Neural crest cell (in vitro differentiated cells): Measurements from ENCODE around the gene GPR82. TPM values are rescaled to one million over a fixed set of nuclear protein-coding genes. Genes with fewer than 3 reads are reported as not detected.
A peak's percentile ranks its signal among the peaks of the same experiment; 100 is the strongest.

ENCODE experiments used
- DNase-seq: peaks from one replicate; pipeline ENCODE4 v3.0.0; 2021; ENCODE audit warnings: low read depth, mixed read lengths, low spot score
- H3K27ac Mint-ChIP-seq: one replicate; pipeline ENCODE4 v1.8.0; 2021; ENCODE audit warnings: mild to moderate bottlenecking, mixed read lengths; ENCODE audit not compliant: unreplicated experiment
- H3K27me3 Mint-ChIP-seq: 2 replicates; pipeline ENCODE4 v1.8.0; 2021; ENCODE audit warnings: low read depth, mild to moderate bottlenecking, mixed read lengths
- H3K36me3 Mint-ChIP-seq: 2 replicates; pipeline ENCODE4 v1.8.0; 2021; ENCODE audit warnings: low read depth, mild to moderate bottlenecking, mixed read lengths
- H3K4me1 Mint-ChIP-seq: 2 replicates; pipeline ENCODE4 v1.8.0; 2021; ENCODE audit warnings: mixed read lengths
- H3K4me3 Mint-ChIP-seq: one replicate; pipeline ENCODE4 v1.8.0; 2021; ENCODE audit warnings: mild to moderate bottlenecking, mixed read lengths
- H3K9me3 Mint-ChIP-seq: 2 replicates; pipeline ENCODE4 v1.8.0; 2021; ENCODE audit warnings: mixed read lengths
- CTCF ChIP-seq: fragments of 200-600 bp; sonication (generic); conservative IDR thresholded peaks from 2 replicates; pipeline ENCODE4 v1.5.0; 2021; ENCODE audit warnings: antibody characterized with exemption, mild to moderate bottlenecking
- total RNA-seq: library from RNA; stranded (reverse); gene quantifications from 2 replicates; pipeline ENCODE4 v1.2.1, GENCODE V29; 2021

The GPR82 gene
- total RNA-seq, 1 donor from 2014 or later: not detected

GRCh38 chrX:41730081-41730480 lies 6.1 kb downstream of the GPR82 start:
- no peak for TF ChIP-seq CTCF
- no peak for DNase-seq
- Mint-ChIP-seq H3K27ac (no peak overlapping the region), H3K4me3 (no peak overlapping the region), H3K36me3 (no peaks in the 10 kb centered on the region), H3K4me1 (no peaks in the 10 kb centered on the region), H3K27me3 (no peaks in the 10 kb centered on the region), H3K9me3 (no peaks in the 10 kb centered on the region)

GRCh38 chrX:41732260-41732659 lies 8.3 kb downstream of the GPR82 start:
- DNase-seq: no peak
- Mint-ChIP-seq H3K4me1 (no peaks in the 10 kb centered on the region), H3K27me3 (no peaks in the 10 kb centered on the region), H3K36me3 (peaks cover 3% of the 10 kb centered on the region), H3K27ac (no peak overlapping the region), H3K9me3 (no peaks in the 10 kb centered on the region), H3K4me3 (no peak overlapping the region)
- no peak for TF ChIP-seq CTCF

- no peak for TF ChIP-seq CTCF
- Mint-ChIP-seq H3K9me3 (no peaks in the 10 kb centered on the region), H3K36me3 (peaks cover 3% of the 10 kb centered on the region), H3K4me1 (no peaks in the 10 kb centered on the region), H3K27me3 (no peaks in the 10 kb centered on the region), H3K4me3 (no peak overlapping the region), H3K27ac (no peak overlapping the region)
- DNase-seq: no peak
These were observed 10.0 kb downstream of the GPR82 start for GRCh38 chrX:41733939-41734338.

- Mint-ChIP-seq H3K27ac (peak overlapping the region; percentile 19), H3K36me3 (peaks cover 3% of the 10 kb centered on the region), H3K9me3 (no peaks in the 10 kb centered on the region), H3K4me3 (no peak overlapping the region), H3K4me1 (no peaks in the 10 kb centered on the region), H3K27me3 (no peaks in the 10 kb centered on the region)
- peak; percentile 52 for TF ChIP-seq CTCF
- no peak for DNase-seq
These were observed 10.5 kb downstream of the GPR82 start for GRCh38 chrX:41734530-41734929.

GRCh38 chrX:41737065-41737464 lies 13.1 kb downstream of the GPR82 start:
- DNase-seq: no peak
- Mint-ChIP-seq H3K4me3 (no peak overlapping the region), H3K36me3 (peaks cover 3% of the 10 kb centered on the region), H3K27ac (no peak overlapping the region), H3K9me3 (no peaks in the 10 kb centered on the region), H3K4me1 (no peaks in the 10 kb centered on the region), H3K27me3 (no peaks in the 10 kb centered on the region)
- TF ChIP-seq CTCF: no peak

GRCh38 chrX:41739871-41740270 lies 15.9 kb downstream of the GPR82 start:
- no peak for TF ChIP-seq CTCF
- no peaks in the 10 kb centered on the region for H3K27me3 Mint-ChIP-seq
- no peak overlapping the region for H3K4me3 Mint-ChIP-seq
- no peaks in the 10 kb centered on the region for H3K4me1 Mint-ChIP-seq
- DNase-seq: no peak
- peaks cover 10% of the 10 kb centered on the region for H3K36me3 Mint-ChIP-seq
- peaks cover 3% of the 10 kb centered on the region for H3K9me3 Mint-ChIP-seq
- no peak overlapping the region for H3K27ac Mint-ChIP-seq
